Hepatocyte (in vitro differentiated cells): ENCODE data around the gene NPIPA5. TPM values are rescaled to one million over a fixed set of nuclear protein-coding genes. Genes with fewer than 3 reads are reported as not detected.
"Not testable (repeated sequence)": the region's sequence is repeated elsewhere in the genome, so short reads cannot be mapped to it uniquely, and the experiment has no call there.

Experiments
- DNase-seq: peaks from one replicate; pipeline ENCODE4 v3.0.0-alpha.2; 2016; ENCODE audit warnings: low spot score
- H2AFZ ChIP-seq: fragments of 200-600 bp; sonication (generic); 2 replicates; pipeline ENCODE4 v1.6.0; 2016; ENCODE audit warnings: antibody characterized with exemption, mild to moderate bottlenecking
- H3K27ac ChIP-seq: fragments of 200-600 bp; sonication (generic); 2 replicates; pipeline ENCODE4 v1.5.1; 2016; ENCODE audit warnings: mild to moderate bottlenecking
- H3K27me3 ChIP-seq: fragments of 200-600 bp; sonication (generic); 2 replicates; pipeline ENCODE4 v1.6.1; 2016
- H3K36me3 ChIP-seq: fragments of 200-600 bp; sonication (generic); replicated peaks from 2 replicates; pipeline ENCODE4 v1.5.1; 2016; ENCODE audit warnings: low read depth; ENCODE audit not compliant: insufficient read depth
- H3K4me1 ChIP-seq: fragments of 200-600 bp; sonication (generic); 2 replicates; pipeline ENCODE4 v1.5.1; 2016; ENCODE audit warnings: mild to moderate bottlenecking, moderate library complexity; ENCODE audit not compliant: insufficient read depth
- H3K4me2 ChIP-seq: fragments of 200-600 bp; sonication (generic); 2 replicates; pipeline ENCODE4 v1.6.0; 2016
- H3K4me3 ChIP-seq: fragments of 200-600 bp; sonication (generic); 2 replicates; pipeline ENCODE4 v1.5.1; 2016; ENCODE audit warnings: mild to moderate bottlenecking
- H3K79me2 ChIP-seq: fragments of 200-600 bp; sonication (generic); 2 replicates; pipeline ENCODE4 v1.6.0; 2017; ENCODE audit warnings: mild to moderate bottlenecking
- H3K9me2 ChIP-seq: fragments of 200-600 bp; sonication (generic); replicated peaks from 2 replicates; pipeline ENCODE4 v1.6.0; 2017; ENCODE audit warnings: mild to moderate bottlenecking; ENCODE audit not compliant: insufficient read depth
- H3K9me3 ChIP-seq: fragments of 200-600 bp; sonication (generic); 2 replicates; pipeline ENCODE4 v1.5.1; 2016; ENCODE audit warnings: low read depth, mild to moderate bottlenecking
- H4K20me1 ChIP-seq: fragments of 200-600 bp; sonication (generic); 2 replicates; pipeline ENCODE4 v1.6.0; 2016; ENCODE audit warnings: mild to moderate bottlenecking; ENCODE audit not compliant: insufficient read depth, poor library complexity, severe bottlenecking
- CTCF ChIP-seq: fragments of 200-600 bp; sonication (generic); IDR thresholded peaks from 2 replicates; pipeline ENCODE4 v1.5.1; 2016; ENCODE audit warnings: antibody characterized with exemption, mild to moderate bottlenecking; ENCODE audit not compliant: poor library complexity
- EZH2 ChIP-seq: fragments of 200-600 bp; sonication (generic); IDR thresholded peaks from 2 replicates; pipeline ENCODE4 v1.6.1; 2016; ENCODE audit warnings: antibody characterized with exemption, mild to moderate bottlenecking, borderline replicate concordance
- EZH2phosphoT487 ChIP-seq: fragments of 200-600 bp; sonication (generic); IDR thresholded peaks from one replicate; pipeline ENCODE4 v1.6.1; 2018; ENCODE audit warnings: antibody characterized with exemption, mild to moderate bottlenecking, low read depth, moderate library complexity; ENCODE audit not compliant: unreplicated experiment, severe bottlenecking
- WGBS: methylation state at CpG from one replicate; pipeline ENCODE4 v1.1.6; 2016; ENCODE audit warnings: low lambda C conversion rate; ENCODE audit errors: missing lambda C conversion rate; 5-methylcytosine and 5-hydroxymethylcytosine counted together
- polyA plus RNA-seq: library from polyadenylated mRNA; unstranded; fragments of >200 nt; fragmentation: Nextera tagmentation; extraction: Ambion mirVana; gene quantifications from 2 replicates; pipeline ENCODE4 v1.2.1, GENCODE V29; 2016
- total RNA-seq: library from RNA; depleted of rRNA; stranded (reverse); fragments of >200 nt; gene quantifications from 2 replicates; pipeline ENCODE4 v1.2.3, GENCODE V29; 2014

Gene NPIPA5
- total and polyA plus RNA-seq, 2 experiments from 2014 or later, result 0.77 TPM; not detected in 1

- TF ChIP-seq EZH2 (no peak), CTCF (no peak), EZH2phosphoT487 (no peak)
- Histone ChIP-seq H3K27me3 (no peaks in the 10 kb centered on the region), H3K9me3 (no peaks in the 10 kb centered on the region), H3K4me2 (no peak overlapping the region), H3K4me1 (no peaks in the 10 kb centered on the region), H3K9me2 (no peaks in the 10 kb centered on the region), H4K20me1 (no peaks in the 10 kb centered on the region), H3K36me3 (no peaks in the 10 kb centered on the region), H3K27ac (no peak overlapping the region), H3K4me3 (no peak overlapping the region), H3K79me2 (no peaks in the 10 kb centered on the region), H2AFZ (no peak overlapping the region)
- WGBS, result 81% methylated on average over 3 of the region's 3 CpGs
- DNase-seq, result no peak
Observed at GRCh38 chr16:15415511-15415985, 37.5 kb upstream of the NPIPA5 start.

GRCh38 chr16:15409476-15409875 is 31.4 kb upstream of the NPIPA5 start:
- not testable (repeated sequence) for H4K20me1 ChIP-seq, H3K4me3 ChIP-seq, H3K4me1 ChIP-seq, H3K4me2 ChIP-seq, H3K79me2 ChIP-seq, H3K36me3 ChIP-seq, H2AFZ ChIP-seq, H3K27me3 ChIP-seq, H3K9me2 ChIP-seq, H3K9me3 ChIP-seq, DNase-seq, H3K27ac ChIP-seq
- WGBS, result 94% methylated on average over 6 of the region's 6 CpGs

GRCh38 chr16:15407756-15408155 is 29.7 kb upstream of the NPIPA5 start:
- not testable (repeated sequence) for DNase-seq, H3K27me3 ChIP-seq, H4K20me1 ChIP-seq, H3K27ac ChIP-seq, H3K36me3 ChIP-seq, H2AFZ ChIP-seq, H3K9me3 ChIP-seq, H3K9me2 ChIP-seq, H3K4me2 ChIP-seq, H3K4me1 ChIP-seq, H3K4me3 ChIP-seq, H3K79me2 ChIP-seq
- WGBS, result 89% methylated on average over 4 of the region's 4 CpGs

GRCh38 chr16:15404792-15405191 is 26.7 kb upstream of the NPIPA5 start:
- H3K27ac ChIP-seq, result no peak overlapping the region
- no peaks in the 10 kb centered on the region for H3K9me3 ChIP-seq
- TF ChIP-seq EZH2, result no peak
- no peak overlapping the region for H2AFZ ChIP-seq
- no peak overlapping the region for H3K4me3 ChIP-seq
- H3K79me2 ChIP-seq, result no peaks in the 10 kb centered on the region
- no peak overlapping the region for H3K4me2 ChIP-seq
- DNase-seq, result no peak
- no peaks in the 10 kb centered on the region for H4K20me1 ChIP-seq
- H3K4me1 ChIP-seq, result no peaks in the 10 kb centered on the region
- no peaks in the 10 kb centered on the region for H3K9me2 ChIP-seq
- 91% methylated on average over 4 of the region's 4 CpGs for WGBS
- H3K27me3 ChIP-seq, result no peaks in the 10 kb centered on the region
- no peaks in the 10 kb centered on the region for H3K36me3 ChIP-seq

- H3K27me3 ChIP-seq, H3K9me2 ChIP-seq, H3K79me2 ChIP-seq, DNase-seq, H3K4me3 ChIP-seq, H3K27ac ChIP-seq, H4K20me1 ChIP-seq, H3K4me2 ChIP-seq, H2AFZ ChIP-seq, H3K9me3 ChIP-seq, H3K36me3 ChIP-seq, H3K4me1 ChIP-seq: not testable (repeated sequence)
- 97% methylated on average over 3 of the region's 3 CpGs for WGBS
Observed at GRCh38 chr16:15404091-15404490, 26.0 kb upstream of the NPIPA5 start.
